Adrenal gland (tissue), 12 donors: ENCODE data around the gene ARHGAP30. TPM values are rescaled to one million over a fixed set of nuclear protein-coding genes. Genes with fewer than 3 reads are reported as not detected.

Experiments
- DNase-seq, 7 donors: peaks; one replicate each; pipeline ENCODE4 v3.0.0-alpha.2; 2019 to 2020
- H3K27ac ChIP-seq, 5 donors: fragments of 200-600 bp; sonication (generic) in 4 of 5; 1 replicate in 3 of 5; 2 replicates in 2 of 5; pipeline versions ENCODE4 v1.5.1 to v1.8.0; 2016 to 2020; ENCODE audit warnings: mild to moderate bottlenecking in 1 of 5
- H3K27me3 ChIP-seq: fragments of 200-600 bp; 2 replicates; pipeline ENCODE4 v1.8.0; 2021
- H3K36me3 ChIP-seq, 2 donors: fragments of 200-600 bp; replicated peaks in 1 of 2; 1 replicate in 1 of 2; 2 replicates in 1 of 2; pipeline versions ENCODE4 v1.5.1 to v1.8.0; 2018 to 2022
- H3K4me1 ChIP-seq, 2 donors: fragments of 200-600 bp; replicated peaks in 1 of 2; 1 replicate in 1 of 2; 2 replicates in 1 of 2; pipeline versions ENCODE4 v1.5.1 to v1.8.0; 2018 to 2021
- H3K4me3 ChIP-seq, 4 donors: fragments of 200-600 bp; sonication (generic) in 3 of 4; one replicate each; pipeline ENCODE4 v1.5.1; 2016 to 2018
- H3K9me3 ChIP-seq, 3 donors: fragments of 200-600 bp; sonication (generic) in 1 of 3; replicated peaks in 1 of 3; 1 replicate in 2 of 3; 2 replicates in 1 of 3; pipeline versions ENCODE4 v1.5.1 to v1.8.0; 2016 to 2021
- POLR2A ChIP-seq, 2 donors: fragments of 450-650 bp; IDR thresholded peaks; one replicate each; pipeline ENCODE4 v1.6.1; 2017; ENCODE audit warnings: antibody characterized with exemption in 2 of 2, mild to moderate bottlenecking in 2 of 2, moderate library complexity in 1 of 2
- WGBS, 4 donors: extraction: QIAGEN DNeasy Blood & Tissue Kit in 2 of 4; methylation state at CpG; one replicate each; pipeline versions ENCODE4 v1.1.5 to v1.1.7; 2013 to 2017; 5-methylcytosine and 5-hydroxymethylcytosine counted together
- intact Hi-C, 2 donors: fragments of 100-400 bp; cut with DNase I; formaldehyde crosslinking; loops; one replicate each; pipeline versions ENCODE4 v1.14.1 to v1.15.0; 2022 to 2023
- polyA plus RNA-seq, 3 donors: library from polyadenylated mRNA; stranded (reverse); fragments of 200-250 nt in 2 of 3; fragments of 350-450 nt in 1 of 3; fragmentation: Illumina TruSeq in 1 of 3; extraction: RNeasy Lipid Tissue Mini Kit (QIAGEN cat#74804) in 1 of 3; gene quantifications; one replicate each; pipeline ENCODE4 v1.2.3, GENCODE V29; 2013 to 2014
- total RNA-seq, 9 donors: library from RNA; depleted of rRNA in 4 of 9; stranded (reverse); fragments of >200 nt in 4 of 9; fragments of 120-200 nt in 1 of 9; fragmentation: NEBNext Ultra II Directional in 1 of 9; extraction: Animal tissue kit (Norgen Biotek cat#: 25700) in 1 of 9; gene quantifications; one replicate each; pipeline versions ENCODE4 v1.1.0 to v1.2.4, GENCODE V29; 2013 to 2023
- TF ChIP-seq, protein P1 (sequence below), 6 experiments: fragments of 450-650 bp in 4 of 6; fragments of 200-600 bp in 2 of 6; sonication (generic) in 1 of 6; IDR thresholded peaks; 1 replicate in 5 of 6; 2 replicates in 1 of 6; pipeline versions ENCODE4 v1.5.1 to v1.8.0; 2016 to 2021; ENCODE audit warnings: antibody characterized with exemption in 6 of 6, mild to moderate bottlenecking in 2 of 6, moderate library complexity in 1 of 6
- donor health status: healthy with polysubstance abuse.
- donor health status: Bipolar disorder and iron deficiency.
- donor health status: DM: yes; HTN: yes; CAD: no.
- donor health status: DM: no; HTN: no; CAD: no.
- donor health status: DM: no; HTN: no; CAD: no.
- donor health status: DM: yes; HTN: yes; CAD: no.

ARHGAP30 gene
- total and polyA plus RNA-seq, 12 donors = 0.89 to 17.5 (median 9.9) TPM

DNA sequence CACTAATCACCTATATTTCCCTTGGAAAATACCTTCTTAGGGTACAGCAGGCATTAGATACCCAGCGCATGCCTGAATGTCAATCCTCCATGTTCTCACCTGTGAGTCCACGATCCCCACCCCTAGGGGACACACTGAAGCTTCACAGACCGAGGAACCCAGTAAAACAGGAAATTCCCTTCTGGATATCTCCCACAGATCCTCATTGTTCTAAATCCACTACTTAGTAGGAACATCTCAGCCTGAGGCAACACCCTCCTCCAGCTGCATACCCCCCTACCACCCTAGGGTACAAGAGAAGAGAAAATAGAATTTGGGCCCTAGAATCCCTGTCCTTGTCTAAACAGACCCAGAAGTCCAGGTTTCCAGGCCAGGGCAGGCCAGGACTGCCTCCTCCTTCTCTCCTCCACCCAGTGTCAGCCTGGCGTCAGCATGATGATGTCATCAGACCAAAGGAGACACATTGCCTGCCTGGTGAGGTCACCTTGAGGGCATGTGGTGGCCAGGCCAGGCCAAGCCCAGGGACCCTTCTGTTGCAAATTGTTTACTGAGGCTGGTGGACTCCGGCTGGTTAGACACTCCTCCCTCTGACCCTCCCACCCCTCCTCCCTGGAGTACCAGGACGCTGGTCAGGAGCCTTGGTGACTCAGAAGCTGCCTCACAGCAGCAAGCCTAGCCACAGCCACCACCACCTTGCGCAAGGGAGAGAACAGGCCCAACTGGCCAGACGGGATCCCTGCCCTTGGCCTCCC is 13.5 kb upstream of the ARHGAP30 start:
- no peaks in the 10 kb centered on the region for H3K27me3 ChIP-seq
- 38 to 48% (median 46%) methylated on average over 8 of the region's 8 CpGs for WGBS, 4 donors
- peak overlapping the region in 3 of 5 donors; percentile 33 to 54 (median 49) for H3K27ac ChIP-seq
- H3K4me3 ChIP-seq = no peak overlapping the region
- H3K36me3 ChIP-seq = no peaks in the 10 kb centered on the region
- no peaks in the 10 kb centered on the region for H3K9me3 ChIP-seq
- intact Hi-C loops = no loop called here
- peak; percentile 81 to 96 (median 93) for DNase-seq
- peaks cover 0 to 7% of the 10 kb centered on the region in 2 donors for H3K4me1 ChIP-seq
- TF ChIP-seq, protein P1, sequence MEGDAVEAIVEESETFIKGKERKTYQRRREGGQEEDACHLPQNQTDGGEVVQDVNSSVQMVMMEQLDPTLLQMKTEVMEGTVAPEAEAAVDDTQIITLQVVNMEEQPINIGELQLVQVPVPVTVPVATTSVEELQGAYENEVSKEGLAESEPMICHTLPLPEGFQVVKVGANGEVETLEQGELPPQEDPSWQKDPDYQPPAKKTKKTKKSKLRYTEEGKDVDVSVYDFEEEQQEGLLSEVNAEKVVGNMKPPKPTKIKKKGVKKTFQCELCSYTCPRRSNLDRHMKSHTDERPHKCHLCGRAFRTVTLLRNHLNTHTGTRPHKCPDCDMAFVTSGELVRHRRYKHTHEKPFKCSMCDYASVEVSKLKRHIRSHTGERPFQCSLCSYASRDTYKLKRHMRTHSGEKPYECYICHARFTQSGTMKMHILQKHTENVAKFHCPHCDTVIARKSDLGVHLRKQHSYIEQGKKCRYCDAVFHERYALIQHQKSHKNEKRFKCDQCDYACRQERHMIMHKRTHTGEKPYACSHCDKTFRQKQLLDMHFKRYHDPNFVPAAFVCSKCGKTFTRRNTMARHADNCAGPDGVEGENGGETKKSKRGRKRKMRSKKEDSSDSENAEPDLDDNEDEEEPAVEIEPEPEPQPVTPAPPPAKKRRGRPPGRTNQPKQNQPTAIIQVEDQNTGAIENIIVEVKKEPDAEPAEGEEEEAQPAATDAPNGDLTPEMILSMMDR (IDR thresholded peaks at IDR 0.05) = no peak
- peak in 1 of 2 donors; percentile 28 for TF ChIP-seq POLR2A (IDR thresholded peaks at IDR 0.05)

- intact Hi-C loops = no loop called here
- no peak overlapping the region for H3K4me3 ChIP-seq
- H3K9me3 ChIP-seq = no peaks in the 10 kb centered on the region
- H3K4me1 ChIP-seq = peaks cover 0 to 7% of the 10 kb centered on the region in 2 donors
- peak overlapping the region in 1 of 5 donors; percentile 49 for H3K27ac ChIP-seq
- H3K27me3 ChIP-seq = no peaks in the 10 kb centered on the region
- TF ChIP-seq, protein P1 (IDR thresholded peaks at IDR 0.05) = no peak
- no peak for TF ChIP-seq POLR2A (IDR thresholded peaks at IDR 0.05)
- WGBS, 4 donors = 79 to 90% (median 85%) methylated on average over 2 of the region's 2 CpGs
- DNase-seq = no peak
- no peaks in the 10 kb centered on the region for H3K36me3 ChIP-seq
Measured at GRCh38 chr1:161082483-161082882, 12.8 kb upstream of the ARHGAP30 start.

- no peaks in the 10 kb centered on the region for H3K36me3 ChIP-seq
- WGBS, 4 donors = 73 to 78% (median 76%) methylated on average over 5 of the region's 5 CpGs
- TF ChIP-seq, protein P1 (IDR thresholded peaks at IDR 0.05) = no peak
- peaks cover 0 to 7% of the 10 kb centered on the region in 2 donors for H3K4me1 ChIP-seq
- no peak overlapping the region for H3K4me3 ChIP-seq
- no peak for DNase-seq
- H3K27me3 ChIP-seq = no peaks in the 10 kb centered on the region
- H3K9me3 ChIP-seq = no peaks in the 10 kb centered on the region
- intact Hi-C loops = no loop called here
- no peak overlapping the region for H3K27ac ChIP-seq
Measured at GRCh38 chr1:161081519-161081918, 11.8 kb upstream of the ARHGAP30 start.

DNA sequence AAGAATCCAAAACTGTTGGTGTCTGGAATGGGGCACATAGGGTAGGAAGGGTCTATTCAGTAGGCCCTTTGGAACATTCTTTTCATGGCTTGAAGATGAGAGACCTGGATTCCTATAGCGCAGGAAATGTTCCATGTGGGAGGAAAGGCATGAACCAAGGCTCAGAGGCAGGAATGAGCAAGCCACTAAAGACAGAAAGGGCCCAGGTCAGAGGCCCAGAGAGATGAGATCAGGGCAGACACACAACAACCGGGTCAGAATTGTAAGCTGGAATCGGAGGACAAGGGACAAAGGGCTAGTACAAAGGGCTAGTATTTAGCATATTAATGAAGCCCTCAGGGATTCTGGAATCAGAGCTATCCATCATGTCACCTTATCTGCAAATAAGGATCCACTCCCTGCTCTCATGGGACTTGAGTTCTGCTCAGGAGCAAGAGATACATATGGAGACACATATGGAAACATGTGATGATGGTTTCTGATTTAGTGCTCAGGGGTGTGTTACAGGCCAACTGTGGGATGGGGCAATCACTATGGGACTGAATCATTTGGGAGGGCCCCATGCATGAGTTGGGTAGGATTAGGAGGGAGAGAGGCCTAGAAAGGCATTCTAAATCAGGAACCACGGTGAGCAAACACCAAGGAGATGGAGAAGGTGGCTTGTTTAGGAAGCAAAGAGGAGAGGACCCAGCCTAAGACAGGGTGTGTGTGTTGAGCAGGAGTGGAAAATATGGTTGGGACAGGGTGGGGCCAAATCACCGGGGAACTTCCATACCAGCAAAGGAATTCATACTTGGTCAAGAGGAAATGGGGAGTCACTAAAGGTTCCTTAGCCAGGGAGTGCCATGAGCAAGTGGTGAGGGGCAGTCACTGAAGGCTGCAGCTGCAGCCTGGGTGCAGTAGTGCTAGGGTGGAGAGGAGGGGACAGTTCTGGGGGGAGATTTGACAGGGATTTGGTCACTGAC is 11.0 kb upstream of the ARHGAP30 start:
- TF ChIP-seq POLR2A (IDR thresholded peaks at IDR 0.05) = no peak
- TF ChIP-seq, protein P1 (IDR thresholded peaks at IDR 0.05) = no peak
- H3K4me3 ChIP-seq = no peak overlapping the region
- no peak overlapping the region for H3K27ac ChIP-seq
- no peaks in the 10 kb centered on the region for H3K9me3 ChIP-seq
- DNase-seq = no peak
- H3K36me3 ChIP-seq = no peaks in the 10 kb centered on the region
- no peaks in the 10 kb centered on the region for H3K27me3 ChIP-seq
- WGBS, 4 donors = 80 to 88% (median 83%) methylated on average over 5 of the region's 5 CpGs
- H3K4me1 ChIP-seq = peaks cover 0 to 7% of the 10 kb centered on the region in 2 donors
- intact Hi-C loops = no loop called here
